Endodermal cell (in vitro differentiated cells): ENCODE results near the gene ANKDD1B. TPM values are rescaled to one million over a fixed set of nuclear protein-coding genes. Genes with fewer than 3 reads are reported as not detected.
"Not testable (repeated sequence)": the region's sequence is repeated elsewhere in the genome, so short reads cannot be mapped to it uniquely, and the experiment has no call there.

ENCODE experiments used
- DNase-seq: peaks from one replicate; pipeline ENCODE4 v3.0.0-alpha.2; 2017
- H3K27ac ChIP-seq: 2 replicates; pipeline ENCODE4 v1.5.1; 2013; ENCODE audit warnings: mild to moderate bottlenecking, low read depth, low read length, moderate library complexity
- H3K27me3 ChIP-seq: 2 replicates; pipeline ENCODE4 v1.6.1; 2013; ENCODE audit warnings: mild to moderate bottlenecking, low read length, moderate library complexity; ENCODE audit not compliant: insufficient read depth, control insufficient read depth, poor library complexity, severe bottlenecking
- H3K36me3 ChIP-seq: 2 replicates; pipeline ENCODE4 v1.7.0; 2013; ENCODE audit warnings: mild to moderate bottlenecking, low read length, moderate library complexity; ENCODE audit not compliant: control insufficient read depth, insufficient read depth
- H3K4me1 ChIP-seq: one replicate; pipeline ENCODE4 v1.7.0; 2013; ENCODE audit warnings: low read length; ENCODE audit not compliant: control insufficient read depth, insufficient read depth
- H3K4me3 ChIP-seq: 2 replicates; pipeline ENCODE4 v1.5.1; 2013; ENCODE audit warnings: mild to moderate bottlenecking, low read length, moderate library complexity
- H3K9ac ChIP-seq: 2 replicates; pipeline ENCODE4 v1.6.1; 2013; ENCODE audit warnings: mild to moderate bottlenecking, low read length, moderate library complexity; ENCODE audit not compliant: poor library complexity, severe bottlenecking; ENCODE audit errors: extremely low read depth
- H3K9me3 ChIP-seq: 2 replicates; pipeline ENCODE4 v1.6.1; 2013; ENCODE audit warnings: mild to moderate bottlenecking, low read length, moderate library complexity; ENCODE audit not compliant: control insufficient read depth
- H3K27ac Mint-ChIP-seq: 2 replicates; pipeline ENCODE4 v1.8.0; 2020; ENCODE audit warnings: mixed read lengths
- H3K27me3 Mint-ChIP-seq: 2 replicates; pipeline ENCODE4 v1.8.0; 2021; ENCODE audit warnings: mild to moderate bottlenecking, mixed read lengths; ENCODE audit not compliant: insufficient read depth
- H3K36me3 Mint-ChIP-seq: 2 replicates; pipeline ENCODE4 v1.8.0; 2020; ENCODE audit warnings: low read depth, mixed read lengths
- H3K4me1 Mint-ChIP-seq: 2 replicates; pipeline ENCODE4 v1.8.0; 2020; ENCODE audit warnings: mixed read lengths
- H3K4me3 Mint-ChIP-seq: 2 replicates; pipeline ENCODE4 v1.8.0; 2020; ENCODE audit warnings: mild to moderate bottlenecking, moderate library complexity, mixed read lengths
- H3K9me3 Mint-ChIP-seq: 2 replicates; pipeline ENCODE4 v1.8.0; 2020; ENCODE audit warnings: mild to moderate bottlenecking, mixed read lengths
- CTCF ChIP-seq: fragments of 200-600 bp; sonication (generic); conservative IDR thresholded peaks from 2 replicates; pipeline ENCODE4 v1.5.0; 2021; ENCODE audit warnings: antibody characterized with exemption, mild to moderate bottlenecking
- WGBS, 2 experiments: methylation state at CpG; one replicate each; pipeline versions ENCODE4 v1.1.5 to v1.1.7; 2013; ENCODE audit warnings: missing lambda C conversion rate in 2 of 2, mixed read lengths in 1 of 2; ENCODE audit not compliant: insufficient coverage in 1 of 2, insufficient read length in 1 of 2; 5-methylcytosine and 5-hydroxymethylcytosine counted together
- total RNA-seq, 2 donors: library from RNA; stranded (reverse); fragmentation: NEBNext Ultra II Directional in 1 of 2; extraction: Animal tissue kit (Norgen Biotek cat#: 25700) in 1 of 2; gene quantifications; 2 replicates in 1 of 2; 3 replicates in 1 of 2; pipeline ENCODE4 v1.2.1, GENCODE V29; 2021

Gene ANKDD1B
- total RNA-seq, 2 donors from 2014 or later: 4.6 to 8.6 TPM

GRCh38 chr5:75603371-75603770 lies 7.9 kb upstream of the ANKDD1B start:
- Histone ChIP-seq H3K27me3 (no peaks in the 10 kb centered on the region), H3K9me3 (no peaks in the 10 kb centered on the region), H3K4me3 (no peak overlapping the region), H3K9ac (no peak overlapping the region), H3K27ac (no peak overlapping the region), H3K36me3 (peaks cover 3% of the 10 kb centered on the region), H3K4me1 (no peaks in the 10 kb centered on the region)
- TF ChIP-seq CTCF: no peak
- Mint-ChIP-seq H3K27ac (no peak overlapping the region), H3K4me1 (peaks cover 25% of the 10 kb centered on the region), H3K9me3 (no peaks in the 10 kb centered on the region), H3K4me3 (no peak overlapping the region), H3K36me3 (peaks cover 7% of the 10 kb centered on the region), H3K27me3 (peaks cover 1% of the 10 kb centered on the region)
- DNase-seq: no peak

GRCh38 chr5:75603821-75604220 lies 7.4 kb upstream of the ANKDD1B start:
- Mint-ChIP-seq H3K9me3 (no peaks in the 10 kb centered on the region), H3K4me1 (peaks cover 29% of the 10 kb centered on the region), H3K36me3 (peaks cover 7% of the 10 kb centered on the region), H3K27ac (no peak overlapping the region), H3K27me3 (peaks cover 1% of the 10 kb centered on the region), H3K4me3 (no peak overlapping the region)
- 93 to 100% methylated on average over 1 to 2 of the region's 2 CpGs for WGBS, 2 experiments
- no peak overlapping the region for H3K27ac ChIP-seq
- no peaks in the 10 kb centered on the region for H3K9me3 ChIP-seq
- H3K4me1 ChIP-seq: no peaks in the 10 kb centered on the region
- H3K9ac ChIP-seq: no peak overlapping the region
- no peaks in the 10 kb centered on the region for H3K27me3 ChIP-seq
- no peak overlapping the region for H3K4me3 ChIP-seq
- no peak for DNase-seq
- H3K36me3 ChIP-seq: peaks cover 3% of the 10 kb centered on the region
- TF ChIP-seq CTCF: no peak

GRCh38 chr5:75607341-75607740 lies 3.9 kb upstream of the ANKDD1B start:
- WGBS, 2 experiments: 97 to 100% methylated on average over 3 to 5 of the region's 5 CpGs
- peaks cover 40% of the 10 kb centered on the region for H3K4me1 Mint-ChIP-seq
- not testable (repeated sequence) for H3K36me3 Mint-ChIP-seq, H3K9me3 ChIP-seq, H3K27me3 Mint-ChIP-seq, H3K9ac ChIP-seq, H3K4me3 Mint-ChIP-seq, H3K36me3 ChIP-seq, H3K27me3 ChIP-seq, H3K27ac Mint-ChIP-seq, H3K4me3 ChIP-seq, H3K4me1 ChIP-seq, DNase-seq, H3K9me3 Mint-ChIP-seq, H3K27ac ChIP-seq

- no peak overlapping the region for H3K27ac Mint-ChIP-seq
- no peak for DNase-seq
- no peak overlapping the region for H3K4me3 ChIP-seq
- H3K4me3 Mint-ChIP-seq: no peak overlapping the region
- 100% methylated on average over 1 of the region's 1 CpG for WGBS, 2 experiments
- no peak for TF ChIP-seq CTCF
- H3K27me3 Mint-ChIP-seq: peaks cover 12% of the 10 kb centered on the region
- H3K4me1 ChIP-seq: peaks cover 8% of the 10 kb centered on the region
- H3K9ac ChIP-seq: no peak overlapping the region
- no peaks in the 10 kb centered on the region for H3K36me3 ChIP-seq
- H3K27ac ChIP-seq: no peak overlapping the region
- H3K9me3 Mint-ChIP-seq: no peaks in the 10 kb centered on the region
- H3K36me3 Mint-ChIP-seq: no peaks in the 10 kb centered on the region
- peaks cover 32% of the 10 kb centered on the region for H3K4me1 Mint-ChIP-seq
- no peaks in the 10 kb centered on the region for H3K9me3 ChIP-seq
- no peaks in the 10 kb centered on the region for H3K27me3 ChIP-seq
Observed at GRCh38 chr5:75608870-75609269, 2.4 kb upstream of the ANKDD1B start.
